Stimulated activated CD4-positive, alpha-beta T cell treated with anti-CD3 and anti-CD28 coated beads, TNF-alpha, amount 100 ng/mL, for 1 hour (primary cell): Measurements from ENCODE around the gene MYOT.
A peak's percentile ranks its signal among the peaks of the same experiment; 100 is the strongest.
"Not testable (repeated sequence)": the region's sequence is repeated elsewhere in the genome, so short reads cannot be mapped to it uniquely, and the experiment has no call there.

ENCODE experiments used
- DNase-seq, 3 donors: peaks; one replicate each; pipeline ENCODE4 v3.0.0-alpha.2; 2020; ENCODE audit warnings: low read depth in 3 of 3, low spot score in 1 of 3

MYOT gene

GRCh38 chr5:137856201-137856600 lies 11.5 kb upstream of the MYOT start:
- no peak for DNase-seq

GRCh38 chr5:137856916-137857862 lies 10.5 kb upstream of the MYOT start:
- no peak for DNase-seq

DNA sequence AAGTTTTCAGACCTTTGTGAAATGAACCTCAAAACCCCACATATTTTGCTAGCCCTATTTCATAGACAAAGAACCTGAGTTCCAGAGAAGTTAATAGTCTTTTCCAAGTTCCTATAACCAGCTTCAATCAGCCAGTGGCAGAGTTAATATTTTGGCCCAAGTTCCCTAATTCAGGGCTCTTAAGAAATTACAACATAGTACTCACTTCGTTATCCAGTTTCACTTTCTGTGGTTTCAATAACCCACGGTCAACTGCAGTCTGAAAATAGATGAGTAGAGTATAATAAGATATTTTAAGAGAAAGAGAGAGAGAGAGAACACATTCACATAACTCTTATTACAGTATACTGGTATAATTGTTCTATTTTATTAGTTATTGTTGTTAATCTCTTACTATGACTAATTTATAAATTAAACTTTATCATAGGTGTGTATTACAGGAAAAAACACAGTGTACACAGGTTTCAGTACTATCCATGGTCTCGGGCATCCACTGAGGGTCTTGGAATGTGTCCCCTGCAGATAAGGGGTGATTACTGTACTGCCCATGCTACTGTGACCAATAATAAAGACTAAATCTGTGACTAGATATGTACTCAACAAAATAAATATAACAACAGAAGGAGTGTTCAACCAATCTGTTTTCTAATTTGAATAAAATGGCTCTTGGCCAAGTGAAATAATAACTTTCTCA lies 9.3 kb upstream of the MYOT start:
- no peak for DNase-seq

DNA sequence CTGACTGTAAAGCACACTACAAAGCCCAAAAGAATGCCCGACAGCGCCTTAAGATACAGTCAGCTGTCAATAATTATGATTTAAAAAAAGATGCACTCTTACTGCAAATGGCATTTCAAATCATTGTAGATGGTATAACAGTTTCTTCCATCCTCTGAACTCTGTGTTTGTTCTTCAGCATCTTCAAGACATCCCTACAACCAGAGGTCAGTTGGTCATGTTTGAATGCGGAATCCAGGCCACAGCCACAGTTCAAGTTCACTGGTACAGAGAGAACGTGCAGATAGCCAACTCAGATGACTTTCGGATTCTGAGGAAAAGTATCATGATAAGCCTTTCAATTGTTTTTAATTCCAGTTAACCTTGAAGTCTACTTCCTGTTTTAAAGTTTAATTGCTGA lies 8.7 kb upstream of the MYOT start:
- no peak for DNase-seq

DNA sequence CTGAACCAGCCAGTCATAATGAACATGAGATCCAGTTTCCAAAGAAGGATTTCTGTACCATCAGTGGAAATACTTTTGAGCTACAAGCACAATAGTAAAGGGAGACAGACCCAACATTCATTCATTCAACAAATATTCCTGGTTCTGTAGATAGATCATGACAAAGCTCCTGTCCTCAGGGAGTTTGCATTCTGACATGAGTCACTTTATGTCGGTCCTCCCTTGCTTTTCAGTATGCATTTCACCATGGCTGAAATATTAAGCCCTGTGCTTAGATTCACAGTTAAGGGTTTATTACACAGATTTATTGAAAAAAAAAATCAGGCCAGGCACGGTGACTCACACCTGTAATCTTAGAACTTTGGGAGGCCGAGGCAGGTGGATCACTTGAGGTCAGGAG lies 5.4 kb upstream of the MYOT start:
- DNase-seq = no peak

GRCh38 chr5:137863653-137864052 lies 4.0 kb upstream of the MYOT start:
- DNase-seq = not testable (repeated sequence)

DNA sequence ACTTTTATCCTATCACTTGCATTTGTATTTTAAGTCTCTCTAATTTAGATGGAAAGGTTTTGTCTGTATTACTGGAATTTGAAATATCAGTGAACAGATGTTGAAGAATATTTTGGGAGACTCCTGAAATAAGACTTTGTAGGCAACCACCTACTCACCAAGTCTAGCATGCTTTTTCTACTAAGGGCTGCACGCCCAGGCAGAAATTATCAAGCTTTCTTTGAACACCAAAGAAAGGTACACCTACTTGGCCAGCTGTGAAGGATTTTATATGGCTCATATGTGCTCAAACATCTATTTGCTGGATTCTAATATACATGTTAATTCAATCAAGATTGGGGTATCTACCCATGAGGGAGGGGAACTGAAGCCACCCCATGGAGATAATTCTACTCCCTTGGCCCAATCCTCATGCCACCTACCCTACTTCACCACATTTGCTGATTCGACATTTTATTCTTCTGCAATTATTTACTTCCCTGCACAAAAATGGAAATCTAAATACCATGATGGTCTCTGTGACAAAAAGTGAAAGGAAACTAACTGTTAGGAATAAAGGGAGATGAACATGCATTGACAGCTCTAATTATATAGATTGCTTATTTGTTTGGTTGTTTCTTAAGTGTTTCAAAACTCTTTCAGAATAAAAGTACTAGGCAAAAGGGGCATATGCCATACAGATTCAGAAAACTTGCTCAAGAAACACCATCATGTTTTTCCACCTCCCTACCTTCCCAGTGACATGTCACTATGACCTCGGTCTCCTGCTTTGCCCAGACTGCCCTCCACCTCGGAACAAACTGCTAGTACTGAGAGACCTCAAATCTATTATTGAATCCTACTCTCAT lies 895 bp upstream of the MYOT start:
- no peak for DNase-seq

- no peak for DNase-seq
These were observed 3.1 kb downstream of the MYOT start for GRCh38 chr5:137870647-137871339.

DNA sequence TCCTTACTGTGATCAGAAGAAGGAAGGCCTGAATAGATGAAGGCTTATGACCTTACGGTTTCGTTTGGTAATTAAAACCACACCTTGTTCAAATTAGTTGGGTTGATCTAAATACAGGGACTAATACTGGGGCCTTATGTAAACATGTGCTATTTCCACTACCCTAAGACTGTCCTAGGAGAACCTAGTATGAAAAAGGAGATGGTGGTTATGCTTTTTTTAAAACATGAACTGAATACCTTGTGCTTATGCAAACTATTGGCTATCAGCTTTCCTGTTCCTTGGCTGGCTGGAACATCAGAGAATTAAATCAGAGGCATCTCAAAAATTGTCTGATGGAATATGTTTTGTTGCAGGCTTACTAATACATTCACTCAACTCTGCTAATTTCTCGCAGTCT lies 3.9 kb downstream of the MYOT start:
- DNase-seq = no peak

DNA sequence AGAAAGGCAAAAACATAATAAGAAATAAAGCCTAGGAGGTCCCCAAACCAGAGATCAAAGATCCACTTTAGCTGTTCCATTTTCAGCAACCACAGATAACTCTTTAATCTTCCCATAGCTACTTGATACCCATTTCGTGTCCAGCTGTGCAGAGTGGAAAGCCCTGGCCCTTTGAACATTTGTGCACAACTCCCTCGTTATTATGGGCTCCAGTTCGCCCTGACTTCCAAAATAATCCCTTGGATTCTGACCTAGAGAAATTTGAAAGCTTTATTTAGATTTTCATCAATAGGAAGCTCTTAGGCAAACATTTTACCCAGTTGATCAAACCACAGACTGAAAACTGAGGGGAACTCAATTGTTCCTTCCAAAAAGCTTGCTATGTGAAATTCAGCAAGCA lies 4.8 kb downstream of the MYOT start:
- DNase-seq = no peak

DNA sequence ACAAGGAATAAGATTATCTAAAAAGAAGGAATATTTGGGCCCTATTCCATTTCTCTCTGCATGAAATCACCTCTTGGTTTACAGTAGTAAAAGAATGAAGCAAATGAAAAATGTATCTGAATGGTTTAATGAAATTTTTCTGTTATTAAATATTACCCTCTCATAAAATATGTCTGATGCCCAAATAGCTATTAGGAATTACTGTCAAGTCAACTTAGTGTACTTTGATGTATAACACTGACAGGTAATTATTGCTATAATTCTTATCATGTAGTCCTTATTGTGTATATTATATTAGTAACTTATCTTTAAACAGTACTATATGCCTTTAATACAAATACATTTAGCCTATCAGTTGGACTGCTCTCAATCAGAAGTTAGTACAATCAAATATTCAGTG lies 8.4 kb downstream of the MYOT start:
- DNase-seq = no peak

DNA sequence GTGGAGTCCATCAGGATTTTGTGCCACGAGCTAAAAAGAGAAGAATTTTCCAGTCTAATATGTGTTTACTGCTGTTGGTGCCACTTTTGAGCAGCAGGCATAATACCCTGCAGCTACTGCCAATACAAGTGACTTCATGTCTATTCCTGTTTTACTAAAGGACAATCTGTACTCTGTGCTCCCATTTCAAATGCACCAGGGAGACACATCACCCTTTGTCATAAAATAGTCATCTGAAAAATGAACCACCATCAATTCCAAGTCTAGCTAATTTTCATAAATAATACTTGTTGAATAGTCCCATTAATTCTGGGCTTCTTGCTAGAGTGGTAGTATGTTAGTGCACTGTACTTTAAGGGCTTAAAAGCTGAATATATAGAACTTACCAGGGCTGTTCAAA lies 12.7 kb downstream of the MYOT start:
- no peak for DNase-seq

DNA sequence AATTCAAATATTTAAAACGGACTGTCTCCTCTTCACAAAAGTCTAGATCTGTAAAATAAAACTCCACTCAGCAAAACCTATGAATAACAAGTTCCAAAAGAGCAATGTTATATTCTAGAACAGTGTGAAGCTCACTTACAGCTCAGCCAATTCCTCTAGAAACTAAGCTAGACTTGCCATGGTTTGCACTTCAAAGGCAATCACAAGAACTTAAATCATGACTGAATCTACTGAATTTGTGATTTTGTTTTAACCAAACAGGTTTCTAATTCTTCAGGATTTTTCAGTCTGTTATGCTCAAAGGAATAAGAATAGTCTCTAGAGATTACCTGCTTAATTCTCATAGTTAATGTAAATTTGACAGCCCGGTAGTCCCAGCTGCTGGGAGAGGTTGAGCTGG lies 20.2 kb downstream of the MYOT start:
- no peak for DNase-seq

- no peak for DNase-seq
These were observed 20.8 kb downstream of the MYOT start for GRCh38 chr5:137888466-137888862.

DNA sequence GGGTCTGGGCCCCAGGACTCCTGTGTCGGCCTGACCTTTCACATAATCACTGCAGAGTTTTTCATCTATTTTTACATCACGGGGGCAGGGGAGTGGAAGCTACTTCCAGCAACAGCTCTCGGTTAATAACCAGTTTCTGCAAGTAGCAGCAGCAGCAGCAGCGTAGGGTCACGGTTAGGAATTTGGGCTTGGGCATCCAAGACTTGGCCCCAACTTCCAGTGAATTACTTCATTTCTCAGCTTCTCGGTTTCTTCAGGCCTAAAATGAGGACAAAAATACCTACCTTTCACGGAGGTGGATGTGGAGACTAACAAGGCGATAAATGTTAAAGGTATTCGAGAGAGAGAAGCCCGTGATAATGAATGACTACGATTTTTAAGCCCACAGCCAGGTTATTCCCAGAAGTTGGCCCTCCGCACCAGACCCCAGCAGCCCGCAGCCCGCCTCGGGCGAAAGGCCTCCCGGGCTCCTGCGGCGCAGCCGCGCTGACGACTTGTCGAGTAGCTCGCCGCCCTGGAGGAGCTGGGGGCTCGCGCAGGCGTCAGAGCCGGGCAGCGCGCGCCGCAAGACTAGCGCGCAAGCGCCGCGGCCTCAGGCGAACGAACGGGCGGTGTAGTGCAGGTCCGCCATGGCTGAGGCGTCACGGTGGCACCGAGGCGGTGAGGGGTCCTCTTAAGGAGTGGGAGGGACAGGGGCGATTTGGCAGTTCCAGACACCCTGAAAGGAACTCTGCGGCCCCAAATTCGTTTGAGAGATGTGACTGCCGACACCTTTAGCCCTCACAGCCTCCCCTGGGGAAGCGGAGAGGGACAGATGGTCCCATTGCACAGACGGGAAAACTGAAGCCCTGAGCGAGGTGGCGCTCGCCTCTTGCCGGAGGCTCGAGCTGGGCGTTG lies 21.5 kb downstream of the MYOT start, which contains the start of gene PKD2L2:
PKD2L2 (plus strand) TSS at position 595 of the 897 bp plus-strand sequence; CDS start at position 630, 35 bp downstream.
- DNase-seq = peak; percentile 44 to 69 (median 55)

DNA sequence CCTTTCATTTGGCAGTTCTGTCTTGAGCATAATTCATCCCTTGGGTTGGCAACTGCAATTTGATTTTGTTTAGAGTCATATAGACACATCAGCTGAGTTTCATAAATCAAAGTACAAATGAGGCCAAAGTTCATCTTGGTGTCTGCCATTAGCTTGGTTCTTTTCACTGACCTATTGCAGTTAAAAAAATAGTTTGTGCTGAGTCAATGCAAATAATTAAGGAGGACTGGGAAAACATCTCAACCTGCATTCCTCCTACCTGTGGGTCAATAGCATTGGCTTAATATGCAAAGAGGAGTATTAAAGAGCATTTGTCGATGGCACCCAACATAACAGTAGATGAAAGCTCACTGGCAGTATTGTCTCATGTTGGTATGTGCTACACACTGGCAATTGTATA lies 23.2 kb downstream of the MYOT start:
- DNase-seq = no peak

- DNase-seq = no peak
These were observed 24.2 kb downstream of the MYOT start for GRCh38 chr5:137891849-137892248.

DNA sequence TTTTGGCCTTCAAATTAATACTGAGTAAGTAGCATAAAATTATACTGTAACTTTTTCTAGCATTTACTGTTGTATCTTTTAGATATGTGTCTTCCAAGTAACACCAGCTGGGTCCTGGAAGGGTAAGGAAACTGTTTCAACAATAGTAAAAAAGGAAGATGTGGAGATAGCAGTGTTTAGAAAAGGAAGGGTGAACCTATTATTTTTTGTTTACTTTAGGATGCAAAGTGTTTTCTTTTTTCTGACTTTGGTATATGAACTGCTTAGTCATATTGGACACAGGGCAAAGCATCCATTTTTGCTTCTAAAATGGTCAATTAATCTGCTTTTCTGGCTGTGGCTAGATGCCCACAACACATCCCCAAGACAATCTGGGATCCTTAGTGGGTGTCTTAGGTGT lies 26.9 kb downstream of the MYOT start:
- DNase-seq = no peak

DNA sequence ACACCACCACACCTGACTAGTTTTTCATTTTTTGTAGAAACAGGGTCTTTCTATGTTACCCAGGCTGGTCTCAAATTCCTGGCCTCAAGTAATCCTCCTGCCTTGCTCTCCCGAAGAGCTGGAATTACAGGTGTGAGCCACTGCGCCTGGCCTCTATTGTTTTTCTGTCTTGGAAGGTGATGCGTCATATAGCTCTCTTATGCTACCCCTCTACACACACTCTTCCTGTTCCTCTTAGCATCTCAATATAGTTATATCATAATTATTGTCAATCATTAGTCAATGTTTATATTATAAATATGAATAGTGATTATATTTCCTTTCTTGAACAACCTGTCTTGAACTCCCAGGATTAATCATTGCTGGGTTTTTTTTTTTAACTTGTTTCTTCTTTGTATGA lies 28.9 kb downstream of the MYOT start:
- no peak for DNase-seq

DNA sequence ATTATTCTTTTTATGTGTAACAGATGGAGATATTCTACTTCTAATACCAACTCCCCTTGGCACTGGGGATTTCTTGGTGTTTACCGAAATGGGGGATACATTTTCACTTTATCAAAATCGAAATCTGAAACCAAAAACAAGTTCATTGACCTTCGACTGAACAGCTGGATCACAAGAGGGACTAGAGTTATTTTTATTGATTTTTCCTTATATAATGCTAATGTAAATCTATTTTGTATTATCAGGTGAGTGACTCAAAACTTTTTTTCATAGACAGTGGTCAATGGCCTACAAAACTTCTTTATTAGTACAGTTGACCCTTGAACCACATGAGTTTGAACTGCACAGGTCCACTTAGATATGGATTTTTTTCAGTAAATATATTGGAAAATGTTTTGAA lies 31.8 kb downstream of the MYOT start:
- no peak for DNase-seq
